Neutrophil (primary cell): ENCODE measurements around the gene AARSD1.
"Not testable (repeated sequence)": the region's sequence is repeated elsewhere in the genome, so short reads cannot be mapped to it uniquely, and the experiment has no call there.

Experiments used
- H3K27ac ChIP-seq: fragments of 200-600 bp; sonication (generic); 2 replicates; pipeline ENCODE4 v1.5.1; 2016; ENCODE audit warnings: mild to moderate bottlenecking, moderate library complexity
- H3K27me3 ChIP-seq: fragments of 200-600 bp; sonication (generic); 2 replicates; pipeline ENCODE4 v1.6.0; 2016; ENCODE audit warnings: mild to moderate bottlenecking
- H3K36me3 ChIP-seq: fragments of 200-600 bp; sonication (generic); 2 replicates; pipeline ENCODE4 v1.5.1; 2017
- H3K4me1 ChIP-seq, 2 experiments: fragments of 200-600 bp in 1 of 2; sonication (generic) in 1 of 2; 1 replicate in 1 of 2; 2 replicates in 1 of 2; pipeline versions ENCODE4 v1.5.1 to v1.6.1; 2013 to 2016; ENCODE audit warnings: low read depth in 1 of 2, low read length in 1 of 2, mild to moderate bottlenecking in 1 of 2, moderate library complexity in 1 of 2; ENCODE audit not compliant: control insufficient read depth in 1 of 2, insufficient read depth in 1 of 2
- H3K4me3 ChIP-seq, 2 experiments: fragments of 200-600 bp in 1 of 2; sonication (generic) in 1 of 2; 1 replicate in 1 of 2; 2 replicates in 1 of 2; pipeline ENCODE4 v1.5.1; 2013 to 2016; ENCODE audit warnings: low read depth in 1 of 2, low read length in 1 of 2, mild to moderate bottlenecking in 1 of 2, moderate library complexity in 1 of 2
- H3K9me3 ChIP-seq: fragments of 200-600 bp; sonication (generic); 2 replicates; pipeline ENCODE4 v1.5.1; 2016
- TF ChIP-seq, protein P1 (sequence below): fragments of 200-600 bp; sonication (generic); IDR thresholded peaks from 2 replicates; pipeline ENCODE4 v1.5.1; 2016; ENCODE audit warnings: antibody characterized with exemption

The AARSD1 gene

GRCh38 chr17:42918902-42919521 lies 45.2 kb downstream of the AARSD1 start:
- Histone ChIP-seq H3K4me1 (no peaks in the 10 kb centered on the region), H3K9me3 (no peaks in the 10 kb centered on the region), H3K27ac (no peak overlapping the region), H3K36me3 (no peaks in the 10 kb centered on the region), H3K27me3 (no peaks in the 10 kb centered on the region), H3K4me3 (no peak overlapping the region)
- TF ChIP-seq, protein P1, sequence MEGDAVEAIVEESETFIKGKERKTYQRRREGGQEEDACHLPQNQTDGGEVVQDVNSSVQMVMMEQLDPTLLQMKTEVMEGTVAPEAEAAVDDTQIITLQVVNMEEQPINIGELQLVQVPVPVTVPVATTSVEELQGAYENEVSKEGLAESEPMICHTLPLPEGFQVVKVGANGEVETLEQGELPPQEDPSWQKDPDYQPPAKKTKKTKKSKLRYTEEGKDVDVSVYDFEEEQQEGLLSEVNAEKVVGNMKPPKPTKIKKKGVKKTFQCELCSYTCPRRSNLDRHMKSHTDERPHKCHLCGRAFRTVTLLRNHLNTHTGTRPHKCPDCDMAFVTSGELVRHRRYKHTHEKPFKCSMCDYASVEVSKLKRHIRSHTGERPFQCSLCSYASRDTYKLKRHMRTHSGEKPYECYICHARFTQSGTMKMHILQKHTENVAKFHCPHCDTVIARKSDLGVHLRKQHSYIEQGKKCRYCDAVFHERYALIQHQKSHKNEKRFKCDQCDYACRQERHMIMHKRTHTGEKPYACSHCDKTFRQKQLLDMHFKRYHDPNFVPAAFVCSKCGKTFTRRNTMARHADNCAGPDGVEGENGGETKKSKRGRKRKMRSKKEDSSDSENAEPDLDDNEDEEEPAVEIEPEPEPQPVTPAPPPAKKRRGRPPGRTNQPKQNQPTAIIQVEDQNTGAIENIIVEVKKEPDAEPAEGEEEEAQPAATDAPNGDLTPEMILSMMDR: no peak

DNA sequence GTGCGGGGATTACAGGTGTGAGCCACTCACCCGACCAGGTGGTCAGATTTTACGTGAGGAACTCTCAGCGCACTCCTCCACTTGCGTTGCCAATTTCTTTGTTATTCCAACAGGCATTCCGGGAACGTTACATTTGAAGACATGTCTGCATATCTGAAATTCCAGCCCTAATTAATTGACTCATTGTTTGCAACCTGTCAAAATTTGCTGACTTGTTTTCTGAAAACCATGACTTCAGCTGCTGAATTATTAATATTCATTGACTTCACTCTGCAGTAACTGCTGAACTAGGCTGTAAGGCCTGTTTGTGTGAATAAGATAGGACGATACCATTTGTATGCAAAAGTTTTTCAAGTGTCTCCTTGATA lies 47.0 kb downstream of the AARSD1 start:
- TF ChIP-seq, protein P1: no peak
- H3K36me3 ChIP-seq: no peaks in the 10 kb centered on the region
- H3K27me3 ChIP-seq: no peaks in the 10 kb centered on the region
- H3K9me3 ChIP-seq: no peaks in the 10 kb centered on the region
- H3K4me1 ChIP-seq: no peaks in the 10 kb centered on the region
- no peak overlapping the region for H3K27ac ChIP-seq
- H3K4me3 ChIP-seq: no peak overlapping the region

- H3K27ac ChIP-seq, H3K9me3 ChIP-seq, H3K27me3 ChIP-seq, H3K4me1 ChIP-seq, H3K4me3 ChIP-seq, H3K36me3 ChIP-seq: not testable (repeated sequence)
Observed at GRCh38 chr17:42916388-42917235, 47.6 kb downstream of the AARSD1 start.

- H3K27me3 ChIP-seq, H3K4me1 ChIP-seq, H3K9me3 ChIP-seq, H3K27ac ChIP-seq, H3K4me3 ChIP-seq, H3K36me3 ChIP-seq: not testable (repeated sequence)
Observed at GRCh38 chr17:42915288-42915687, 49.0 kb downstream of the AARSD1 start.

GRCh38 chr17:42913981-42914617 lies 50.2 kb downstream of the AARSD1 start:
- H3K4me3 ChIP-seq: no peak overlapping the region
- no peaks in the 10 kb centered on the region for H3K4me1 ChIP-seq
- H3K36me3 ChIP-seq: no peaks in the 10 kb centered on the region
- no peak overlapping the region for H3K27ac ChIP-seq
- no peaks in the 10 kb centered on the region for H3K27me3 ChIP-seq
- TF ChIP-seq, protein P1: no peak
- H3K9me3 ChIP-seq: no peaks in the 10 kb centered on the region

DNA sequence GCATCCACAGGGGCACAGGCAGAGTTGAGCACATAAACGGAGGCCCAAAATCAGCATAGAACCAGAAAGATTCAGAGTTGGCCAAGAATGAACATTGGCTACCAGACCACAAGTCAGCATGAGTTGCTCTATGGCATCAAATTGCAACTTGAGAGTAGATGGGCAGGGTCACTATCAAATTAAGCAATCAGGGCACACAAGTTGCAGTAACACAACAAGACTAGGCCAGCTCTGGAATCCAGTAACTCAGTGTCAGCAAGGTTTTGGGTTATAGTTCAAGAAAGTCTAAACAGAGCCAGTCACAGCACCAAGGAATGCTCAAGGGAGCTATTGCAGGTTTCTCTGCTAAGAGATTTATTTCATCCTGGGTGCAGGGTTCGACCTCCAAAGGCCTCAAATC lies 50.7 kb downstream of the AARSD1 start:
- Histone ChIP-seq H3K4me3 (no peak overlapping the region), H3K27ac (no peak overlapping the region), H3K36me3 (no peaks in the 10 kb centered on the region), H3K27me3 (no peaks in the 10 kb centered on the region), H3K9me3 (no peaks in the 10 kb centered on the region), H3K4me1 (no peaks in the 10 kb centered on the region)
- TF ChIP-seq, protein P1: no peak
